ENCODE results near the gene OR51E1.

The OR51E1 gene

DNA sequence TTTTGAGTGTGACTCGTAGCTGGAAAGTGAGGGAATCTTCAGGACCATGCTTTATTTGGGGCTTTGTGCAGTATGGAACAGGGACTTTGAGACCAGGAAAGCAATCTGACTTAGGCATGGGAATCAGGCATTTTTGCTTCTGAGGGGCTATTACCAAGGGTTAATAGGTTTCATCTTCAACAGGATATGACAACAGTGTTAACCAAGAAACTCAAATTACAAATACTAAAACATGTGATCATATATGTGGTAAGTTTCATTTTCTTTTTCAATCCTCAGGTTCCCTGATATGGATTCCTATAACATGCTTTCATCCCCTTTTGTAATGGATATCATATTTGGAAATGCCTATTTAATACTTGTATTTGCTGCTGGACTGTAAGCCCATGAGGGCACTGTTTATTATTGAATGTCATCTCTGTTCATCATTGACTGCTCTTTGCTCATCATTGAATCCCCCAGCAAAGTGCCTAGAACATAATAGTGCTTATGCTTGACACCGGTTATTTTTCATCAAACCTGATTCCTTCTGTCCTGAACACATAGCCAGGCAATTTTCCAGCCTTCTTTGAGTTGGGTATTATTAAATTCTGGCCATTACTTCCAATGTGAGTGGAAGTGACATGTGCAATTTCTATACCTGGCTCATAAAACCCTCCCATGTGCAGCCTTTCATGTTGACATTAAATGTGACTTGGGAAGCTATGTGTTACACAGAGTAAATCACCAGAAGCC, 11.0 kb downstream of the OR51E1 start:
- H3K4me3 ChIP-seq (ENCODE audit: low read depth, low read length), result no peak overlapping the region
- no peak for DNase-seq (ENCODE audit: low read depth)
- TF ChIP-seq, protein P1, sequence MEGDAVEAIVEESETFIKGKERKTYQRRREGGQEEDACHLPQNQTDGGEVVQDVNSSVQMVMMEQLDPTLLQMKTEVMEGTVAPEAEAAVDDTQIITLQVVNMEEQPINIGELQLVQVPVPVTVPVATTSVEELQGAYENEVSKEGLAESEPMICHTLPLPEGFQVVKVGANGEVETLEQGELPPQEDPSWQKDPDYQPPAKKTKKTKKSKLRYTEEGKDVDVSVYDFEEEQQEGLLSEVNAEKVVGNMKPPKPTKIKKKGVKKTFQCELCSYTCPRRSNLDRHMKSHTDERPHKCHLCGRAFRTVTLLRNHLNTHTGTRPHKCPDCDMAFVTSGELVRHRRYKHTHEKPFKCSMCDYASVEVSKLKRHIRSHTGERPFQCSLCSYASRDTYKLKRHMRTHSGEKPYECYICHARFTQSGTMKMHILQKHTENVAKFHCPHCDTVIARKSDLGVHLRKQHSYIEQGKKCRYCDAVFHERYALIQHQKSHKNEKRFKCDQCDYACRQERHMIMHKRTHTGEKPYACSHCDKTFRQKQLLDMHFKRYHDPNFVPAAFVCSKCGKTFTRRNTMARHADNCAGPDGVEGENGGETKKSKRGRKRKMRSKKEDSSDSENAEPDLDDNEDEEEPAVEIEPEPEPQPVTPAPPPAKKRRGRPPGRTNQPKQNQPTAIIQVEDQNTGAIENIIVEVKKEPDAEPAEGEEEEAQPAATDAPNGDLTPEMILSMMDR (IDR thresholded peaks at IDR 0.05; ENCODE audit: low read depth, low read length), result no peak
- TF ChIP-seq MYC (IDR thresholded peaks at IDR 0.05; ENCODE audit: low read depth, low read length) (no peak), POLR2A (IDR thresholded peaks at IDR 0.05; ENCODE audit: extremely low read depth, insufficient read length) (no peak)
- TF ChIP-seq, protein P2, sequence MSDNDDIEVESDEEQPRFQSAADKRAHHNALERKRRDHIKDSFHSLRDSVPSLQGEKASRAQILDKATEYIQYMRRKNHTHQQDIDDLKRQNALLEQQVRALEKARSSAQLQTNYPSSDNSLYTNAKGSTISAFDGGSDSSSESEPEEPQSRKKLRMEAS (IDR thresholded peaks at IDR 0.05; ENCODE audit: low read depth, low read length), result no peak

DNA sequence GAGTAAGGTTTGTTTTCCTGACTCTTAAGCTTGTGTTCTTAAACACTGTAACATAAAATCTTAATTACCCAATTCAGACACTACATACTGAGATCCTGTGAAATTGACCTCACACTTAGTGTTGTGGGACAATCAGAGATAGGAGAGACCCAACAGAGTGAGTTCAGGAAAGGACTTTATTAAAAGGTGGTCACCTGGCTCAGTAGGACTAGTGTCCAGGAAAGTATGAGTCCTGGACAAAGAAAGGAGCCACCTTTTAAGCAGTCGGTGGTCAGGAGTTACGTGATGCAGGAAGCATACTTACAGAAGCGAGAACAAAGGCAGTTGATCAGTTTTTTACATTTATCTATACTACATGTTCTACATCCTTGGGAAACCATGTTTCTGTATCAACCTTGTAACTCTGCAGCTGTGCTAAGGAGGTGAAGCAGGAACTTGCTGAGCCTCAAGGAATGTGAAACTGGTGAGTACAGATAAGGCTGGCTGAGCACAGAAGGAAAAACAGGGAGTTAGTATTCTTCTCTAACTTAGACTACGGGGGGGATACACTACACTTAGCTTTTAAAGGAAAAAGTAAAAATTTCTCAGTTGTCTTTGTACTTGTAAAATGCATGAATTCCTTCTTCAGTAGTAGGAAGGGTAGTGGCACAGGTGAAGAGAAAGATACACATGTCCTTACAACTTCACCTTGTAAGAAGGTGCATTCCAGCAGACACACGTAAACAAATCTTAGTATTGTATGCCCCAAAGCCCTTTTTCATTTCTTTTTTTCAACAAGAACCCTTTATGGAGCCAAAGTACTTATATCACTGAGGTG, 15.1 kb downstream of the OR51E1 start:
- TF ChIP-seq POLR2A (IDR thresholded peaks at IDR 0.05; ENCODE audit: extremely low read depth, insufficient read length) (no peak), MYC (IDR thresholded peaks at IDR 0.05; ENCODE audit: low read depth, low read length) (no peak)
- TF ChIP-seq, protein P1 (IDR thresholded peaks at IDR 0.05; ENCODE audit: low read depth, low read length), result no peak
- TF ChIP-seq, protein P2 (IDR thresholded peaks at IDR 0.05; ENCODE audit: low read depth, low read length), result no peak
- H3K4me3 ChIP-seq (ENCODE audit: low read depth, low read length), result no peak overlapping the region
- no peak for DNase-seq (ENCODE audit: low read depth)

DNA sequence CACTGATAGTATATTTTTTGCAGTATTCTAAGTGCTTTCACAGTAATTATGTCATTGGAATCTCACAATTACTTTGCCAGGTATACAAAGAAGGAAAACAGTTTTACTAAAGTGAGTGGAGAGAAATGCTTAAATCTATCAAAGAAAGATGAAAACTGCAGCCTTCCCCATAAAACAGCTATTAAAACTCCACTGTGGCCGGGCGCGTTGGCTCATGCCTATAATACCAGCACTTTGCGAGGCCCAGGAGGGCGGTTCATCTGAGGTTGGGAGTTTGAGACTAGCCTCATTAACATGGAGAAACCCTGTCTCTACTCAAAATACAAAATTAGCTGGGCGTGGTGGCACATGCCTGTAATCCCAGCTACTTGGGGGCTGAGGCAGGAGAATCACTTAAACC, 19.1 kb downstream of the OR51E1 start:
- TF ChIP-seq POLR2A (IDR thresholded peaks at IDR 0.05; ENCODE audit: extremely low read depth, insufficient read length) (no peak), MYC (IDR thresholded peaks at IDR 0.05; ENCODE audit: low read depth, low read length) (no peak)
- TF ChIP-seq, protein P1 (IDR thresholded peaks at IDR 0.05; ENCODE audit: low read depth, low read length), result no peak
- TF ChIP-seq, protein P2 (IDR thresholded peaks at IDR 0.05; ENCODE audit: low read depth, low read length), result no peak
- DNase-seq (ENCODE audit: low read depth), result no peak
- H3K4me3 ChIP-seq (ENCODE audit: low read depth, low read length), result no peak overlapping the region

DNA sequence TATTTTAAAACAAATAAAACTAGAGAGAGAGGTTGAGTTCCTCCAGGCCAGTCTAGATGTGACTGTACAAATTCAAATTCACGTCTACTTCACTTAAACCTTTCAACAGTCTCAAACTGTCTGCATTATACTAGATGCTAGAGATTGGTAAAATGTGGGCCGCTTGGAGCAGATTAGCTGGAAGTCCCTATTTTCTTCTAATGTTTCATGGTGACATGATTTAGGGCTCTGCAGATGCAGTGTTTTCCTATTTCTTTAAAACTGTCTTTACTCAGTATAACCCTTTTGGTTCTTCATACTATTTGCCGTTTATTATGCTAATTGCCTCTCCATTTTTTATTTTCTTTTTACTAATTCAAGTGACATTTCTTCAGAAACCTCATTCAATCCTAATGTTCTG, 20.4 kb downstream of the OR51E1 start:
- no peak overlapping the region for H3K4me3 ChIP-seq (ENCODE audit: low read depth, low read length)
- DNase-seq (ENCODE audit: low read depth), result no peak
- TF ChIP-seq MYC (IDR thresholded peaks at IDR 0.05; ENCODE audit: low read depth, low read length), result no peak
- TF ChIP-seq POLR2A (IDR thresholded peaks at IDR 0.05; ENCODE audit: extremely low read depth, insufficient read length), result no peak
- TF ChIP-seq, protein P2 (IDR thresholded peaks at IDR 0.05; ENCODE audit: low read depth, low read length), result no peak
- TF ChIP-seq, protein P1 (IDR thresholded peaks at IDR 0.05; ENCODE audit: low read depth, low read length), result no peak

DNA sequence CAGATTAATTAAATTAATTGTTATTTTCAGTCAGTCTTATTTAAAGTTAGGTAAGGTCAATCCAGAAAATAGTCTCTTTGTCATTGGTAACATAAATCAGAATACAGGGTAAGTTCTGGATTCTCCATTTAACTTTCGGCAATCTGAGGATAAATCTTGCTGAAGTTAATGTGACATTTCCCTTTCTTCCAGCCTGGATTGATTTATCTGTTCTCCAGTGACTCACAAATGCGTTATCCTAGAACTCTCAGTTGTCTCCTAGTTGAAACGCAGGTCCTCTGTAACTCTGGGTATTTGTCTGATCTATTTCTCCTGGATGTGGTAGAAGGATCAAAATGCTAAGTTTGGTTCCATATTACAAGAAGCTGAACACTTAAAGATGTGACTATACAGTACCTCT, 21.0 kb downstream of the OR51E1 start:
- DNase-seq (ENCODE audit: low read depth), result no peak
- TF ChIP-seq, protein P1 (IDR thresholded peaks at IDR 0.05; ENCODE audit: low read depth, low read length), result no peak
- H3K4me3 ChIP-seq (ENCODE audit: low read depth, low read length), result no peak overlapping the region
